ENCODE results near the gene FMO5. TPM values are rescaled to one million over a fixed set of nuclear protein-coding genes. Genes with fewer than 3 reads are reported as not detected.
"Not testable (repeated sequence)": the region's sequence is repeated elsewhere in the genome, so short reads cannot be mapped to it uniquely, and the experiment has no call there.

Gene FMO5
- total RNA-seq, 1 donor from 2014 or later, result 0.82 TPM

- H3K4me1 ChIP-seq, result no peaks in the 10 kb centered on the region
- no peaks in the 10 kb centered on the region for H3K27me3 ChIP-seq
- H3K27ac ChIP-seq, result no peak overlapping the region
- H3K36me3 ChIP-seq, result peaks cover 8% of the 10 kb centered on the region
- no peaks in the 10 kb centered on the region for H3F3A ChIP-seq (ENCODE audit: low read depth)
- no peak for TF ChIP-seq EZH2phosphoT487 (IDR thresholded peaks at IDR 0.05)
- no peak for TF ChIP-seq CTCF (IDR thresholded peaks at IDR 0.05)
- no peak for TF ChIP-seq EZH2 (IDR thresholded peaks at IDR 0.05)
- DNase-seq (ENCODE audit: low spot score), result no peak
- no peaks in the 10 kb centered on the region for H4K20me1 ChIP-seq (ENCODE audit: low read depth)
- H2AFZ ChIP-seq (replicated peaks), result no peak overlapping the region
- H3K27me3 Mint-ChIP-seq (ENCODE audit: insufficient read depth, low read depth), result no peaks in the 10 kb centered on the region
- H3K36me3 Mint-ChIP-seq, result peaks cover 41% of the 10 kb centered on the region
- no peaks in the 10 kb centered on the region for H3K9me3 ChIP-seq (ENCODE audit: low read depth)
- no peak overlapping the region for H3K4me3 ChIP-seq
- H3K4me1 Mint-ChIP-seq, result no peaks in the 10 kb centered on the region
- peaks cover 17% of the 10 kb centered on the region for H3K79me2 ChIP-seq (ENCODE audit: low read depth)
- no peak overlapping the region for H3K27ac Mint-ChIP-seq
- H3K4me2 ChIP-seq, result no peak overlapping the region
- H3K4me3 Mint-ChIP-seq, result no peak overlapping the region
- no peak overlapping the region for H3K9ac ChIP-seq
- no peaks in the 10 kb centered on the region for H3K9me3 Mint-ChIP-seq
Measured at GRCh38 chr1:147163019-147163418, 62.1 kb downstream of the FMO5 start.

GRCh38 chr1:147162093-147162492 is 63.0 kb downstream of the FMO5 start:
- no peaks in the 10 kb centered on the region for H3K27me3 ChIP-seq
- no peaks in the 10 kb centered on the region for H3K9me3 Mint-ChIP-seq

GRCh38 chr1:147157116-147157515 is 68.0 kb downstream of the FMO5 start:
- H3K9me3 Mint-ChIP-seq; H3K27me3 Mint-ChIP-seq (ENCODE audit: insufficient read depth, low read depth); H3F3A ChIP-seq (ENCODE audit: low read depth); H3K4me2 ChIP-seq; H3K9ac ChIP-seq; H2AFZ ChIP-seq (replicated peaks); H3K27ac Mint-ChIP-seq; DNase-seq (ENCODE audit: low spot score); H3K27ac ChIP-seq; H3K9me3 ChIP-seq (ENCODE audit: low read depth); H3K36me3 ChIP-seq; H4K20me1 ChIP-seq (ENCODE audit: low read depth); H3K4me1 Mint-ChIP-seq; H3K4me1 ChIP-seq; H3K4me3 Mint-ChIP-seq; H3K79me2 ChIP-seq (ENCODE audit: low read depth); H3K4me3 ChIP-seq: not testable (repeated sequence)
- peaks cover 19% of the 10 kb centered on the region for H3K27me3 ChIP-seq
- peaks cover 38% of the 10 kb centered on the region for H3K36me3 Mint-ChIP-seq

More at GRCh38 chr1:147162093-147162492, 63.0 kb downstream of the FMO5 start:
- H2AFZ ChIP-seq (replicated peaks), result no peak overlapping the region
- TF ChIP-seq EZH2 (IDR thresholded peaks at IDR 0.05), result no peak
- no peak for TF ChIP-seq EZH2phosphoT487 (IDR thresholded peaks at IDR 0.05)
- no peak for TF ChIP-seq CTCF (IDR thresholded peaks at IDR 0.05)
- no peaks in the 10 kb centered on the region for H3F3A ChIP-seq (ENCODE audit: low read depth)
- Mint-ChIP-seq H3K4me3 (no peak overlapping the region), H3K27ac (no peak overlapping the region), H3K4me1 (no peaks in the 10 kb centered on the region), H3K36me3 (peaks cover 50% of the 10 kb centered on the region), H3K27me3 (ENCODE audit: insufficient read depth, low read depth) (peaks cover 1% of the 10 kb centered on the region)
- H3K79me2 ChIP-seq (ENCODE audit: low read depth), result peaks cover 8% of the 10 kb centered on the region
- no peak overlapping the region for H3K4me3 ChIP-seq
- no peaks in the 10 kb centered on the region for H4K20me1 ChIP-seq (ENCODE audit: low read depth)
- H3K4me1 ChIP-seq, result no peaks in the 10 kb centered on the region
- H3K4me2 ChIP-seq, result no peak overlapping the region
- H3K9ac ChIP-seq, result no peak overlapping the region
- H3K36me3 ChIP-seq, result peaks cover 11% of the 10 kb centered on the region
- no peak overlapping the region for H3K27ac ChIP-seq
- no peak for DNase-seq (ENCODE audit: low spot score)
- no peaks in the 10 kb centered on the region for H3K9me3 ChIP-seq (ENCODE audit: low read depth)

- Mint-ChIP-seq H3K9me3 (peaks cover 8% of the 10 kb centered on the region), H3K4me3 (no peak overlapping the region), H3K27ac (no peak overlapping the region), H3K36me3 (peaks cover 39% of the 10 kb centered on the region), H3K4me1 (no peaks in the 10 kb centered on the region), H3K27me3 (ENCODE audit: insufficient read depth, low read depth) (peaks cover 11% of the 10 kb centered on the region)
- Histone ChIP-seq H3F3A (ENCODE audit: low read depth) (no peaks in the 10 kb centered on the region), H4K20me1 (ENCODE audit: low read depth) (peaks cover 3% of the 10 kb centered on the region), H3K27ac (no peak overlapping the region), H3K36me3 (peaks cover 8% of the 10 kb centered on the region), H3K79me2 (ENCODE audit: low read depth) (no peaks in the 10 kb centered on the region), H3K27me3 (peaks cover 23% of the 10 kb centered on the region), H3K9me3 (ENCODE audit: low read depth) (no peaks in the 10 kb centered on the region), H3K4me2 (no peak overlapping the region), H3K4me3 (no peak overlapping the region), H3K9ac (no peak overlapping the region), H2AFZ (replicated peaks) (no peak overlapping the region), H3K4me1 (no peaks in the 10 kb centered on the region)
- no peak for DNase-seq (ENCODE audit: low spot score)
- TF ChIP-seq EZH2phosphoT487 (IDR thresholded peaks at IDR 0.05), result no peak
- no peak for TF ChIP-seq CTCF (IDR thresholded peaks at IDR 0.05)
- TF ChIP-seq EZH2 (IDR thresholded peaks at IDR 0.05), result no peak
Measured at GRCh38 chr1:147156642-147157041, 68.5 kb downstream of the FMO5 start.

Measured in neural progenitor cell (in vitro differentiated cells).